ENCODE measurements around the gene SLC29A1. TPM values are rescaled to one million over a fixed set of nuclear protein-coding genes. Genes with fewer than 3 reads are reported as not detected.

The SLC29A1 gene
- total RNA-seq, 3 donors from 2014 or later: 106 to 140 (median 110) TPM

DNA sequence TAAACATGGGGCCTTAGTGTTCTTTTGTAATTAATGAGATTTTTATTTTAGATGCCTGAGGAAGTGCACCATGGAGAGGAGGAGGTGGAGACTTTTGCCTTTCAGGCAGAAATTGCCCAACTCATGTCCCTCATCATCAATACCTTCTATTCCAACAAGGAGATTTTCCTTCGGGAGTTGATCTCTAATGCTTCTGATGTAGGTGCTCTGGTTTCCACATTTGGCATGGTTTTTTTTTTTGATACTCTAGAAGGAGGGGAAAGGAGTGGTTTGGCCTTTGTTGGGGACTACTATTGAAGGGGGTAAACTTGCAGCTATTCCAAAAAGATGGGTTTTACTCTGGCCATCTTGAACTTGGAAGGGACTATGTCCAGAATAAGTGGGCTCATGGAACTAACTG is 25.2 kb downstream of the SLC29A1 start:
- H3K4me1 ChIP-seq: peaks cover 0 to 13% of the 10 kb centered on the region in 2 donors
- no peaks in the 10 kb centered on the region for H3K27me3 ChIP-seq
- H3K27ac ChIP-seq: peak overlapping the region; percentile 93 to 100
- TF ChIP-seq CTCF (IDR thresholded peaks at IDR 0.05) (no peak), POLR2AphosphoS5 (IDR thresholded peaks at IDR 0.05) (no peak), POLR2A (IDR thresholded peaks at IDR 0.05) (no peak)
- H3K36me3 ChIP-seq: peaks cover 4% of the 10 kb centered on the region
- H3K4me3 ChIP-seq: peak overlapping the region; percentile 69 to 95 (median 94)
- intact Hi-C loops (cut with DNase I; ENCODE audit: low total_unique reads): no loop called here
- H3K9me3 ChIP-seq: no peaks in the 10 kb centered on the region
- DNase-seq (ENCODE audit: low spot score in 2 of 2): no peak

DNA sequence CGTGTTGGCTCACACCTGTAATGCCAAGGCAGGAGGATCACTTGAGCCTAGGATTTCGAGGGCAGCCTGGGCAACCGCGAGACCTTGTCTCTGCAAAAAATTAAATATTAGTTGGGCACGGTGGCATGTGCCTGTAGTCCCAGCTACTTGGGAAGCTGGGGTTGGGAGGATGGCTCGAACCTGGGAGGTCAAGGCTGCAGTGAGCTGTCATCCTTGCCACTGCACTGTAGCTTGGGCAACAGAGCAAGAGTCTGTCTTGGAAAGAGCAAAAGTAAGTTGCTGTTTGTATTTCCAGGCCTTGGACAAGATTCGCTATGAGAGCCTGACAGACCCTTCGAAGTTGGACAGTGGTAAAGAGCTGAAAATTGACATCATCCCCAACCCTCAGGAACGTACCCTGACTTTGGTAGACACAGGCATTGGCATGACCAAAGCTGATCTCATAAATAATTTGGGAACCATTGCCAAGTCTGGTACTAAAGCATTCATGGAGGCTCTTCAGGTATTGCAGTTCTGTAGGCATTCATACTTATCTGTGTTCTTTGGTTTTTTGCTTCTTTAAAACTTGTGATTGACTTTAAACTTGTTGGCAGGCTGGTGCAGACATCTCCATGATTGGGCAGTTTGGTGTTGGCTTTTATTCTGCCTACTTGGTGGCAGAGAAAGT is 25.8 kb downstream of the SLC29A1 start:
- Histone ChIP-seq H3K9me3 (no peaks in the 10 kb centered on the region), H3K4me3 (peak overlapping the region in 2 of 3 donors; percentile 69 to 94), H3K27me3 (no peaks in the 10 kb centered on the region), H3K27ac (peak overlapping the region; percentile 10 to 100), H3K4me1 (peaks cover 0 to 13% of the 10 kb centered on the region in 2 donors), H3K36me3 (peaks cover 4% of the 10 kb centered on the region)
- intact Hi-C loops (cut with DNase I; ENCODE audit: low total_unique reads): no loop called here
- no peak for DNase-seq (ENCODE audit: low spot score in 2 of 2)
- peak in 1 of 3 donors; percentile 17 for TF ChIP-seq POLR2AphosphoS5 (IDR thresholded peaks at IDR 0.05)
- no peak for TF ChIP-seq POLR2A (IDR thresholded peaks at IDR 0.05)
- no peak for TF ChIP-seq CTCF (IDR thresholded peaks at IDR 0.05)

DNA sequence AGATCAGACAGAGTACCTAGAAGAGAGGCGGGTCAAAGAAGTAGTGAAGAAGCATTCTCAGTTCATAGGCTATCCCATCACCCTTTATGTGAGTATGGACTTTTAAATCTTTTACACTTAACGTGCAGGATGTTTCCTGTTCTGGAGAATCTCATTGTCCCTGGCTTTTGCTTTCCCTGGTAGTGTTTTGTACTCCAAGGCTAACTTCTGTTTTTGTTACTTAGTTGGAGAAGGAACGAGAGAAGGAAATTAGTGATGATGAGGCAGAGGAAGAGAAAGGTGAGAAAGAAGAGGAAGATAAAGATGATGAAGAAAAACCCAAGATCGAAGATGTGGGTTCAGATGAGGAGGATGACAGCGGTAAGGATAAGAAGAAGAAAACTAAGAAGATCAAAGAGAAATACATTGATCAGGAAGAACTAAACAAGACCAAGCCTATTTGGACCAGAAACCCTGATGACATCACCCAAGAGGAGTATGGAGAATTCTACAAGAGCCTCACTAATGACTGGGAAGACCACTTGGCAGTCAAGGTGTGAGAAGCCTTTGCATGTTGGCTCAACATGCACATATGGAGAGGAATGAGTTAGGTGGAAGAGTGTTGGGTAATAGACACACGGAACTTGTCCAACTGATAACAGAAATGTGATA is 26.8 kb downstream of the SLC29A1 start:
- TF ChIP-seq POLR2AphosphoS5 (IDR thresholded peaks at IDR 0.05) (no peak), CTCF (IDR thresholded peaks at IDR 0.05) (no peak), POLR2A (IDR thresholded peaks at IDR 0.05) (no peak)
- Histone ChIP-seq H3K9me3 (no peaks in the 10 kb centered on the region), H3K27me3 (no peaks in the 10 kb centered on the region), H3K27ac (peak overlapping the region; percentile 8 to 36), H3K4me3 (no peak overlapping the region), H3K4me1 (peaks cover 0 to 13% of the 10 kb centered on the region in 2 donors), H3K36me3 (peaks cover 4% of the 10 kb centered on the region)
- intact Hi-C loops (cut with DNase I; ENCODE audit: low total_unique reads): no loop called here
- DNase-seq (ENCODE audit: low spot score in 2 of 2): no peak

DNA sequence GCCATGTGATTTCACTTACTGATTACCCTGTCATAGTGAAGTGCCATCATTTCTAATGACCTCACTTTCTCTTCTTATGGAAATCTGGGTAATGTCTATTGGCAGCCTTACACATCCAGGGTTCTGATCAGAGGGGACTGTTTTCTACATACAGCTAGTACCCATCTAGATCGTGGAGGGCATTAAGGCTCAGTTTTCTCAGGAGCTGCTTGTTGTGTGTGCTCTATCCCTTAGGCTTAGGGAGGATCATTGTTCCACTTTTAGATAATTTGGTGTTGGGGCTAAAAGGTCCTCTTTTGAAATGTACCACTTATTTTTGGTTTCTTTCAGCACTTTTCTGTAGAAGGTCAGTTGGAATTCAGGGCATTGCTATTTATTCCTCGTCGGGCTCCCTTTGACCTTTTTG is 27.3 kb downstream of the SLC29A1 start:
- Histone ChIP-seq H3K9me3 (no peaks in the 10 kb centered on the region), H3K4me1 (peaks cover 0 to 14% of the 10 kb centered on the region in 2 donors), H3K36me3 (peaks cover 4% of the 10 kb centered on the region), H3K27ac (peak overlapping the region; percentile 8 to 36), H3K27me3 (no peaks in the 10 kb centered on the region), H3K4me3 (no peak overlapping the region)
- TF ChIP-seq POLR2AphosphoS5 (IDR thresholded peaks at IDR 0.05): no peak
- TF ChIP-seq CTCF (IDR thresholded peaks at IDR 0.05): no peak
- no peak for TF ChIP-seq POLR2A (IDR thresholded peaks at IDR 0.05)
- intact Hi-C loops (cut with DNase I; ENCODE audit: low total_unique reads): no loop called here
- DNase-seq (ENCODE audit: low spot score in 2 of 2): no peak

Data from breast epithelium (tissue), 4 donors.